GM23338 (cell line): ENCODE data around the gene EYS.

ENCODE experiments used
- EZH2 ChIP-seq: fragments of 200-600 bp; sonication (generic); IDR thresholded peaks from one replicate; pipeline ENCODE4 v1.8.0; 2017; ENCODE audit warnings: antibody characterized with exemption, mild to moderate bottlenecking, low read depth; ENCODE audit not compliant: unreplicated experiment
- POLR2AphosphoS5 ChIP-seq: IDR thresholded peaks from 2 replicates; pipeline ENCODE4 v1.6.1; 2016; ENCODE audit warnings: antibody characterized with exemption, low read depth

- TF ChIP-seq EZH2: no peak
- no peak for TF ChIP-seq POLR2AphosphoS5
Observed at GRCh38 chr6:65707126-65707826, at the start of gene EYS.
